K562 (cell line): ENCODE data around the gene AZGP1. TPM values are rescaled to one million over a fixed set of nuclear protein-coding genes. Genes with fewer than 3 reads are reported as not detected.

ENCODE experiments used
- FOXK2 ChIP-seq, 2 experiments: fragments of 450-650 bp; IDR thresholded peaks in 1 of 2; conservative IDR thresholded peaks in 1 of 2; 2 replicates each; pipeline ENCODE4 v1.6.1; 2016; ENCODE audit warnings: low read depth in 2 of 2, mild to moderate bottlenecking in 1 of 2
- HDAC1 ChIP-seq, 2 experiments: fragments of 450-650 bp; IDR thresholded peaks; 2 replicates each; pipeline ENCODE4 v1.6.1; 2016 to 2017; ENCODE audit warnings: inconsistent platforms in 1 of 2, mild to moderate bottlenecking in 1 of 2, moderate library complexity in 1 of 2
- MAZ ChIP-seq, 2 experiments: fragments of 450-650 bp in 1 of 2; sonication (generic) in 1 of 2; formaldehyde crosslinking; IDR thresholded peaks in 1 of 2; conservative IDR thresholded peaks in 1 of 2; 2 replicates each; pipeline versions ENCODE4 v1.4.0 to v1.5.0; 2020; ENCODE audit warnings: mild to moderate bottlenecking in 1 of 2, missing genetic modification reagents in 1 of 2
- POLR2G ChIP-seq: fragments of 200-400 bp; formaldehyde crosslinking; IDR thresholded peaks from 2 replicates; pipeline ENCODE4 v1.6.1; 2017; ENCODE audit warnings: low read depth, mild to moderate bottlenecking, antibody characterized with exemption, low read length, moderate library complexity
- POLR3G ChIP-seq: IDR thresholded peaks from 2 replicates; pipeline ENCODE4 v1.6.1; 2011; ENCODE audit not compliant: insufficient read length, insufficient replicate concordance; ENCODE audit errors: extremely low read depth
- SAFB2 ChIP-seq: fragments of 200-400 bp; formaldehyde crosslinking; IDR thresholded peaks from 2 replicates; pipeline ENCODE4 v1.6.1; 2018; ENCODE audit warnings: borderline replicate concordance, low read length, low read depth, moderate library complexity; ENCODE audit not compliant: severe bottlenecking
- SAP30 ChIP-seq: fragments of 200-600 bp; sonication (generic); IDR thresholded peaks from 2 replicates; pipeline ENCODE4 v1.6.1; 2012; ENCODE audit warnings: borderline replicate concordance, low read depth, mild to moderate bottlenecking, moderate library complexity, low read length, control low read depth, inconsistent platforms; ENCODE audit not compliant: insufficient read depth, poor library complexity, severe bottlenecking
- SPI1 ChIP-seq: IDR thresholded peaks from 2 replicates; pipeline ENCODE4 v1.6.1; 2011; ENCODE audit warnings: low read depth, low read length, control low read depth, borderline replicate concordance
- ZC3H8 ChIP-seq: fragments of 450-650 bp; IDR thresholded peaks from 2 replicates; pipeline ENCODE4 v1.6.1; 2017
- ZFP30 ChIP-seq: fragments of 250-450 bp; sonication (Bioruptor Pico); IDR thresholded peaks from 2 replicates; pipeline ENCODE4 v1.8.0; 2022; ENCODE audit warnings: moderate library complexity, mild to moderate bottlenecking, inconsistent platforms, borderline replicate concordance
- ZFPM2 ChIP-seq: fragments of 250-450 bp; sonication (Bioruptor Pico); IDR thresholded peaks from 2 replicates; pipeline ENCODE4 v1.5.1; 2022; ENCODE audit warnings: mild to moderate bottlenecking
- ZNF444 ChIP-seq: fragments of 250-450 bp; sonication (Bioruptor Pico); IDR thresholded peaks from 2 replicates; pipeline ENCODE4 v1.4.0; 2020; ENCODE audit warnings: mild to moderate bottlenecking, moderate library complexity
- ZNF57 ChIP-seq: fragments of 450-650 bp; formaldehyde crosslinking; IDR thresholded peaks from 2 replicates; pipeline ENCODE4 v1.4.0; 2020; ENCODE audit warnings: mild to moderate bottlenecking, moderate library complexity
- polyA plus RNA-seq, 8 experiments: library from polyadenylated mRNA; depleted of rRNA in 4 of 8; stranded (reverse) in 5 of 8; unstranded in 3 of 8; fragments of >200 nt; fragmentation: Nextera tagmentation in 2 of 8; fragmentation: Illumina TruSeq in 1 of 8; extraction: Ambion mirVana in 2 of 8; extraction: Trizol in 1 of 8; gene quantifications; 2 replicates each; pipeline versions ENCODE4 v1.2.1 to v1.2.3, GENCODE V29; 2011 to 2014; ENCODE audit warnings: inconsistent platforms in 1 of 8, missing spikeins in 1 of 8
- total RNA-seq, 7 experiments: library from RNA; depleted of rRNA in 6 of 7; stranded (reverse); fragments of >200 nt in 6 of 7; fragmentation: Illumina TruSeq in 2 of 7; extraction: Trizol in 2 of 7; gene quantifications; 2 replicates each; pipeline versions ENCODE4 v1.2.1 to v1.2.3, GENCODE V29; 2011 to 2021; ENCODE audit warnings: low replicate concordance in 1 of 7
- TF ChIP-seq, protein P1 (sequence below): fragments of 250-450 bp; sonication (Bioruptor Pico); IDR thresholded peaks from 2 replicates; pipeline ENCODE4 v1.8.0; 2021; ENCODE audit warnings: moderate library complexity, mild to moderate bottlenecking, inconsistent platforms
- TF ChIP-seq, protein P2 (sequence below): fragments of 450-650 bp; IDR thresholded peaks from 2 replicates; pipeline ENCODE4 v1.6.1; 2018; ENCODE audit warnings: mild to moderate bottlenecking, low read depth; ENCODE audit not compliant: partially characterized antibody
- TF ChIP-seq, protein P3 (sequence below): fragments of 450-650 bp; conservative IDR thresholded peaks from 2 replicates; pipeline ENCODE4 v1.6.1; 2016; ENCODE audit warnings: missing genetic modification characterization, low read depth, mild to moderate bottlenecking, control low read depth, missing compliant biosample characterization
- TF ChIP-seq, protein P4 (sequence below): fragments of 450-650 bp; formaldehyde crosslinking; IDR thresholded peaks from 2 replicates; pipeline ENCODE4 v1.4.0; 2020; ENCODE audit warnings: mild to moderate bottlenecking, moderate library complexity
- TF ChIP-seq, protein P5 (sequence below): fragments of 450-650 bp; formaldehyde crosslinking; IDR thresholded peaks from 2 replicates; pipeline ENCODE4 v1.4.0; 2020; ENCODE audit warnings: mild to moderate bottlenecking, mixed read lengths

AZGP1 gene
- total and polyA plus RNA-seq, 9 of the 15 experiments (the other 6 are each of a cell fraction or from before 2014, with no cell fraction given): 0.18 to 0.53 TPM; not detected in 7

DNA sequence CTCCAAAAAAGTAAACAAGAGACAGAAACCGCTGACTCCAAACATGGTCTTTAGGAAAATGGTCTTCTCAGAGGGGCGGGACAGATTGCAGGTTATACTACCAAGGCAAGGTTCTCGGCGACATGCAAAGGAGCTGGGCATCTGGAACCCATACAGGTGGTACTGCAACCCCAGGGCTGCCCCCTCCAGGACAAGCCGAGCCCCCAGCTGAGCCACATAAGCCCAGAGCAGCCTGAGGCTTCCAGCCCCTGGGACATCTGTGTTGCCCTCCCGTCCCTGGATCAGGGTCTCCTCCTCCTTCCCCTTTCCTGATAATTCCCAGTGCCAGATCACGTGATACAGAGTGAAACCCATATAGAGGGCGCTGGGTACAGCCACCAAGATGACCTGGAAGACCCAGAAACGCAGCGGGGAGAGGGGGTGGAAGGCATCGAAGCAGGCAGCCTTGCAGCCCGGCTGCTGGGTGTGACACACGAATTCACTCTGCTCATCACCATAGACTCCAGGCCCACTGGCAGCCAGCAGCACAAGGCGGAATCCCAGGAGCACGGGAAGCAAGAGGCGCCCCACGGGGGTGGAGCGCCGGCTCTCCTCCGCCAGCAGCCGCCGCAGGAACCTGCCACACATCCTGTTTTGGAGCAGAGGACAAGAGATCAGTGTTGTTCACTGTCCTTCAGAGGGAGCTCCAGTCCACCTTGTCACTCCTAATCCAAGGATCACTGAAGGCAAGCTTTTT lies 46.7 kb downstream of the AZGP1 start, which contains the start of gene GJC3 (continued):
- TF ChIP-seq, protein P1, sequence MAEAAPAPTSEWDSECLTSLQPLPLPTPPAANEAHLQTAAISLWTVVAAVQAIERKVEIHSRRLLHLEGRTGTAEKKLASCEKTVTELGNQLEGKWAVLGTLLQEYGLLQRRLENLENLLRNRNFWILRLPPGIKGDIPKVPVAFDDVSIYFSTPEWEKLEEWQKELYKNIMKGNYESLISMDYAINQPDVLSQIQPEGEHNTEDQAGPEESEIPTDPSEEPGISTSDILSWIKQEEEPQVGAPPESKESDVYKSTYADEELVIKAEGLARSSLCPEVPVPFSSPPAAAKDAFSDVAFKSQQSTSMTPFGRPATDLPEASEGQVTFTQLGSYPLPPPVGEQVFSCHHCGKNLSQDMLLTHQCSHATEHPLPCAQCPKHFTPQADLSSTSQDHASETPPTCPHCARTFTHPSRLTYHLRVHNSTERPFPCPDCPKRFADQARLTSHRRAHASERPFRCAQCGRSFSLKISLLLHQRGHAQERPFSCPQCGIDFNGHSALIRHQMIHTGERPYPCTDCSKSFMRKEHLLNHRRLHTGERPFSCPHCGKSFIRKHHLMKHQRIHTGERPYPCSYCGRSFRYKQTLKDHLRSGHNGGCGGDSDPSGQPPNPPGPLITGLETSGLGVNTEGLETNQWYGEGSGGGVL (CRISPR knock-in tag): no peak
- TF ChIP-seq, protein P2, sequence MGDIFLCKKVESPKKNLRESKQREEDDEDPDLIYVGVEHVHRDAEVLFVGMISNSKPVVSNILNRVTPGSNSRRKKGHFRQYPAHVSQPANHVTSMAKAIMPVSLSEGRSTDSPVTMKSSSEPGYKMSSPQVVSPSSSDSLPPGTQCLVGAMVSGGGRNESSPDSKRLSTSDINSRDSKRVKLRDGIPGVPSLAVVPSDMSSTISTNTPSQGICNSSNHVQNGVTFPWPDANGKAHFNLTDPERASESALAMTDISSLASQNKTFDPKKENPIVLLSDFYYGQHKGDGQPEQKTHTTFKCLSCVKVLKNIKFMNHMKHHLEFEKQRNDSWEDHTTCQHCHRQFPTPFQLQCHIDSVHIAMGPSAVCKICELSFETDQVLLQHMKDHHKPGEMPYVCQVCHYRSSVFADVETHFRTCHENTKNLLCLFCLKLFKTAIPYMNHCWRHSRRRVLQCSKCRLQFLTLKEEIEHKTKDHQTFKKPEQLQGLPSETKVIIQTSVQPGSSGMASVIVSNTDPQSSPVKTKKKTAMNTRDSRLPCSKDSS: no peak
- TF ChIP-seq POLR3G (no peak), MAZ (CRISPR knock-in tag; conservative IDR thresholded peaks at IDR 0.05 in 1 of 2, IDR thresholded peaks at IDR 0.05 in 1 of 2) (peak; percentile 31 to 73; a peak in 3 of 4 replicates), SPI1 (no peak), ZNF444 (CRISPR knock-in tag) (no peak), ZFPM2 (CRISPR knock-in tag) (no peak), SAFB2 (no peak), ZNF57 (CRISPR knock-in tag) (no peak), ZC3H8 (no peak), ZFP30 (no peak), FOXK2 (conservative IDR thresholded peaks at IDR 0.05 in 1 of 2, IDR thresholded peaks at IDR 0.05 in 1 of 2; ENCODE audit: low read depth in 2 of 2) (no peak; a peak in 1 of 4 replicates), SAP30 (no peak), POLR2G (peak; percentile 58; the same call in 1 of the 2 replicates), HDAC1 (IDR thresholded peaks at IDR 0.05) (no peak)
- TF ChIP-seq, protein P3, sequence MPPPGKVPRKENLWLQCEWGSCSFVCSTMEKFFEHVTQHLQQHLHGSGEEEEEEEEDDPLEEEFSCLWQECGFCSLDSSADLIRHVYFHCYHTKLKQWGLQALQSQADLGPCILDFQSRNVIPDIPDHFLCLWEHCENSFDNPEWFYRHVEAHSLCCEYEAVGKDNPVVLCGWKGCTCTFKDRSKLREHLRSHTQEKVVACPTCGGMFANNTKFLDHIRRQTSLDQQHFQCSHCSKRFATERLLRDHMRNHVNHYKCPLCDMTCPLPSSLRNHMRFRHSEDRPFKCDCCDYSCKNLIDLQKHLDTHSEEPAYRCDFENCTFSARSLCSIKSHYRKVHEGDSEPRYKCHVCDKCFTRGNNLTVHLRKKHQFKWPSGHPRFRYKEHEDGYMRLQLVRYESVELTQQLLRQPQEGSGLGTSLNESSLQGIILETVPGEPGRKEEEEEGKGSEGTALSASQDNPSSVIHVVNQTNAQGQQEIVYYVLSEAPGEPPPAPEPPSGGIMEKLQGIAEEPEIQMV (tag): no peak
- TF ChIP-seq, protein P4, sequence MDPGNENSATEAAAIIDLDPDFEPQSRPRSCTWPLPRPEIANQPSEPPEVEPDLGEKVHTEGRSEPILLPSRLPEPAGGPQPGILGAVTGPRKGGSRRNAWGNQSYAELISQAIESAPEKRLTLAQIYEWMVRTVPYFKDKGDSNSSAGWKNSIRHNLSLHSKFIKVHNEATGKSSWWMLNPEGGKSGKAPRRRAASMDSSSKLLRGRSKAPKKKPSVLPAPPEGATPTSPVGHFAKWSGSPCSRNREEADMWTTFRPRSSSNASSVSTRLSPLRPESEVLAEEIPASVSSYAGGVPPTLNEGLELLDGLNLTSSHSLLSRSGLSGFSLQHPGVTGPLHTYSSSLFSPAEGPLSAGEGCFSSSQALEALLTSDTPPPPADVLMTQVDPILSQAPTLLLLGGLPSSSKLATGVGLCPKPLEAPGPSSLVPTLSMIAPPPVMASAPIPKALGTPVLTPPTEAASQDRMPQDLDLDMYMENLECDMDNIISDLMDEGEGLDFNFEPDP (CRISPR knock-in tag): no peak
- TF ChIP-seq, protein P5, sequence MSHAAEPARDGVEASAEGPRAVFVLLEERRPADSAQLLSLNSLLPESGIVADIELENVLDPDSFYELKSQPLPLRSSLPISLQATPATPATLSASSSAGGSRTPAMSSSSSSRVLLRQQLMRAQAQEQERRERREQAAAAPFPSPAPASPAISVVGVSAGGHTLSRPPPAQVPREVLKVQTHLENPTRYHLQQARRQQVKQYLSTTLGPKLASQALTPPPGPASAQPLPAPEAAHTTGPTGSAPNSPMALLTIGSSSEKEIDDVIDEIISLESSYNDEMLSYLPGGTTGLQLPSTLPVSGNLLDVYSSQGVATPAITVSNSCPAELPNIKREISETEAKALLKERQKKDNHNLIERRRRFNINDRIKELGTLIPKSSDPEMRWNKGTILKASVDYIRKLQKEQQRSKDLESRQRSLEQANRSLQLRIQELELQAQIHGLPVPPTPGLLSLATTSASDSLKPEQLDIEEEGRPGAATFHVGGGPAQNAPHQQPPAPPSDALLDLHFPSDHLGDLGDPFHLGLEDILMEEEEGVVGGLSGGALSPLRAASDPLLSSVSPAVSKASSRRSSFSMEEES (CRISPR knock-in tag): peak; percentile 97
